Measurements from ENCODE around the gene STYXL2.

The STYXL2 gene

DNA sequence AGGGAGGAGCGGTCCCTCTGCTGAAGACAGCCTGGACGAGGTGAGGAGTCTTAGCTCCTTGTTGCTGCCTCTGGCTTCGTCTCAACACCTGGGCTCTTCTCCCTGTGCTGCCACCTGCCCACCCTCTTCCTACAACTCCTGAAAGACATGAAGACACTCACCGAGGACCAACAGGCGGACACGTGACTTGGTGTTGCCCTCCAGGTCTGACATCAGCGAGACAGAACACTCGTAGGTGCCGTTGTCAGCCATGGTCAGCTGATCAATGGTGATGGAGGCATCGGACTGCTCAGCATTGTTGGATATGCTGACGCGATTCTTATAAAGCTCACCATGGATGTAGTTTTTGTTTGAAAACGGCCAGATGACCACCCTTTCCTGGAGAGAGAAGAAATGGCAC is 25.1 kb upstream of the STYXL2 start:
- DNase-seq (ENCODE audit: extremely low read depth, insufficient read length): no peak
- no peak for TF ChIP-seq CTCF (IDR thresholded peaks at IDR 0.05; ENCODE audit: insufficient read depth, low read length, poor library complexity, severe bottlenecking)
- Histone ChIP-seq H3K4me3 (replicated peaks; ENCODE audit: low read depth, low read length) (no peak overlapping the region), H3K36me3 (ENCODE audit: control insufficient read depth, insufficient read depth, low read length) (no peaks in the 10 kb centered on the region), H3K27me3 (replicated peaks; ENCODE audit: control insufficient read depth, insufficient read depth, low read length) (no peaks in the 10 kb centered on the region; the same call in 1 of the 2 replicates)

DNA sequence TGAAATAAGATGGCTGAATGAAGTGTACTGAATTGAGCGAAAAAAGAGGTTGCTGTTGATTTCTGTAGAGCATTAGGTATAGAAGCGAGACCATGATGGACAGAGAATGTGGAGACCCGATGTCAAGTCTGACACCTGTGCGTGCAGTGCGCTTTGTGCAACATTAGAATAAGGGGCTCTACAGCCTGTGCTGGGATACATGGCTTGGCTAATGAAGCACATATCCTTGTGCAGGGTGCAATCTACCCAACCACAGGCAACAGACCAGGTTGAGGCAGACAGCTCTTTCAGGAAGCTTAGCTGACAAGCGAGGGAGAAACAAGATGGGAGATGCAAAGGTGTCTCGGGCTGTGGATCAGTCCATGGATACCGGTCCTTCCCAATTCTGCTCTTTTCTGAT is 22.6 kb upstream of the STYXL2 start:
- Histone ChIP-seq H3K36me3 (ENCODE audit: control insufficient read depth, insufficient read depth, low read length) (no peaks in the 10 kb centered on the region), H3K27me3 (replicated peaks; ENCODE audit: control insufficient read depth, insufficient read depth, low read length) (no peaks in the 10 kb centered on the region), H3K4me3 (replicated peaks; ENCODE audit: low read depth, low read length) (no peak overlapping the region)
- no peak for DNase-seq (ENCODE audit: extremely low read depth, insufficient read length)
- TF ChIP-seq CTCF (IDR thresholded peaks at IDR 0.05; ENCODE audit: insufficient read depth, low read length, poor library complexity, severe bottlenecking): no peak

- TF ChIP-seq CTCF (IDR thresholded peaks at IDR 0.05; ENCODE audit: insufficient read depth, low read length, poor library complexity, severe bottlenecking): no peak
- Histone ChIP-seq H3K27me3 (replicated peaks; ENCODE audit: control insufficient read depth, insufficient read depth, low read length) (no peaks in the 10 kb centered on the region), H3K36me3 (ENCODE audit: control insufficient read depth, insufficient read depth, low read length) (no peaks in the 10 kb centered on the region), H3K4me3 (replicated peaks; ENCODE audit: low read depth, low read length) (no peak overlapping the region)
- DNase-seq (ENCODE audit: extremely low read depth, insufficient read length): no peak
Measured at GRCh38 chr1:167076136-167076710, 17.7 kb upstream of the STYXL2 start.

DNA sequence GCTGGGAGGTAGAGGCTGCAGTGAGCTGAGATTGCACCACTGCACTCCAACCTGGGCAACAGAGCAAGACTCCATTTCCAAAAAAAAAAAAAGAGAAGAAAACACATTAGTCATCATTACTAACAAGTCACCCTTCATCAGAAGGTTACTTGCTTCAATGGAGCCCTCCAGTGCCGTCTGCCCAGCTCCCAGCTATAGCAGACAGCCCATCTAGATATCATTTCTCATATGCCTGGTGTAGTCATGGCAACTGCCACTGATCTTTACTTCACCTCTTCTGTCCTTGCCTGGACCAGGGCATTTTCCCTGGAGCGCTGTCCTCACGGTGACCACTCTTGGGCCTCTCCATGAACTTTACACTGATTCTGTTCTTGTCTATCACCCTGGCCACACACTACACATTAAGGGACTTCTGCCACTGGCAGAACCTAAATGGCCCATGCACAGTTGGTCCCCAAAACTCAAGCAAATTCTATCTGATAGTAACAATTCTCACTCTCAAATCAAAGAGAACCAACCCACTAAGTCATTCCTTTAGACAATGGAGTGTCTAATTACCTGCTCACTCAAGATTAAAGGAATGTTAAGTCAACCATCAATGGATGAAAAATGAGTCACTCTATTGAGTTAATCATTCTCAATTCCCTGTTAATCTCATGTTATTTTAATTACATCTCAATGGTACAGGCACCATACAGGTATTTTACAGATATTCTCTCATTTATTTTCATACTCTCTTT is 16.6 kb upstream of the STYXL2 start:
- Histone ChIP-seq H3K4me3 (replicated peaks; ENCODE audit: low read depth, low read length) (no peak overlapping the region), H3K36me3 (ENCODE audit: control insufficient read depth, insufficient read depth, low read length) (no peaks in the 10 kb centered on the region), H3K27me3 (replicated peaks; ENCODE audit: control insufficient read depth, insufficient read depth, low read length) (no peaks in the 10 kb centered on the region)
- no peak for DNase-seq (ENCODE audit: extremely low read depth, insufficient read length)
- no peak for TF ChIP-seq CTCF (IDR thresholded peaks at IDR 0.05; ENCODE audit: insufficient read depth, low read length, poor library complexity, severe bottlenecking)

- no peak for TF ChIP-seq CTCF (IDR thresholded peaks at IDR 0.05; ENCODE audit: insufficient read depth, low read length, poor library complexity, severe bottlenecking)
- Histone ChIP-seq H3K4me3 (replicated peaks; ENCODE audit: low read depth, low read length) (no peak overlapping the region), H3K27me3 (replicated peaks; ENCODE audit: control insufficient read depth, insufficient read depth, low read length) (no peaks in the 10 kb centered on the region), H3K36me3 (ENCODE audit: control insufficient read depth, insufficient read depth, low read length) (no peaks in the 10 kb centered on the region)
- DNase-seq (ENCODE audit: extremely low read depth, insufficient read length): no peak
Measured at GRCh38 chr1:167077868-167078210, 16.0 kb upstream of the STYXL2 start.
